HepG2 (cell line): Measurements from ENCODE around the gene EPDR1.
"Not testable (repeated sequence)": the region's sequence is repeated elsewhere in the genome, so short reads cannot be mapped to it uniquely, and the experiment has no call there.

Experiments used
- EP300 ChIP-seq, 3 experiments: sonication (generic) in 1 of 3; formaldehyde crosslinking in 1 of 3; IDR thresholded peaks; 2 replicates each; pipeline versions ENCODE4 v1.5.1 to v1.6.1; 2011 to 2020; ENCODE audit warnings: low read depth in 2 of 3, low read length in 2 of 3, borderline replicate concordance in 1 of 3, improper control_type of control experiment in 1 of 3, mild to moderate bottlenecking in 1 of 3, missing genetic modification reagents in 1 of 3, moderate library complexity in 1 of 3
- GABPA ChIP-seq, 2 experiments: IDR thresholded peaks; 2 replicates each; pipeline ENCODE4 v1.6.1; 2011 to 2016; ENCODE audit warnings: low read depth in 2 of 2, low read length in 1 of 2, missing biosample characterization in 1 of 2, missing genetic modification characterization in 1 of 2
- HOXA7 ChIP-seq: sonication (generic); formaldehyde crosslinking; IDR thresholded peaks from 2 replicates; pipeline ENCODE4 v1.8.1; 2022; ENCODE audit warnings: mild to moderate bottlenecking, missing genetic modification reagents, moderate library complexity
- NFE2 ChIP-seq: sonication (generic); formaldehyde crosslinking; IDR thresholded peaks from 2 replicates; pipeline ENCODE4 v1.4.0; 2020; ENCODE audit warnings: missing genetic modification reagents
- TF ChIP-seq, protein P1 (sequence below): sonication (generic); formaldehyde crosslinking; IDR thresholded peaks from 2 replicates; pipeline ENCODE4 v1.4.0; 2020; ENCODE audit warnings: mild to moderate bottlenecking, missing genetic modification reagents
- TF ChIP-seq, protein P2 (sequence below): IDR thresholded peaks from 2 replicates; pipeline ENCODE4 v1.6.1; 2016; ENCODE audit warnings: missing compliant biosample characterization, missing genetic modification reagents, borderline replicate concordance

DNA sequence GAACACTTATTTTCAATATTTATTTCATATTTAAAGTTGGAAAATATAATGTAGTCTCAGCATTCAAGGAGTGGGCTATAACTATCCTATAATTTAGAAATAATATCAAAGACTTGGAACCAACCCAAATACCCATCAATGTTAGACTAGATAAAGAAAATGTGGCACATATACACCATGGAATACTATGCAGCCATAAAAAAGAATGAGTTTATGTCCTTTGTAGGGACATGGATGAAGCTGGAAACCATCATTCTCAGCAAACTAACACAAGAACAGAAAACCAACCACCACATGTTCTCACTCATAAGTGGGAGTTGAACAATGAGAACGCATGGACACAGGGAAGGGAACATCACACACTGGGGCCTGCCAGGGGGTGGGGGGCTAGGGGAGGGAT is 33.8 kb downstream of the EPDR1 start:
- TF ChIP-seq, protein P1, sequence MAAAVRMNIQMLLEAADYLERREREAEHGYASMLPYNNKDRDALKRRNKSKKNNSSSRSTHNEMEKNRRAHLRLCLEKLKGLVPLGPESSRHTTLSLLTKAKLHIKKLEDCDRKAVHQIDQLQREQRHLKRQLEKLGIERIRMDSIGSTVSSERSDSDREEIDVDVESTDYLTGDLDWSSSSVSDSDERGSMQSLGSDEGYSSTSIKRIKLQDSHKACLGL (CRISPR knock-in tag) = not testable (repeated sequence)
- TF ChIP-seq NFE2 (CRISPR knock-in tag); HOXA7 (CRISPR knock-in tag); EP300 (IDR thresholded peaks at IDR 0.05; ENCODE audit: low read depth in 2 of 2, low read length in 2 of 2); EP300 (CRISPR knock-in tag; IDR thresholded peaks at IDR 0.05; ENCODE audit: borderline replicate concordance); GABPA (IDR thresholded peaks at IDR 0.05; ENCODE audit: low read depth, low read length); GABPA (CRISPR knock-in tag; IDR thresholded peaks at IDR 0.05; ENCODE audit: low read depth): not testable (repeated sequence)
- TF ChIP-seq, protein P2, sequence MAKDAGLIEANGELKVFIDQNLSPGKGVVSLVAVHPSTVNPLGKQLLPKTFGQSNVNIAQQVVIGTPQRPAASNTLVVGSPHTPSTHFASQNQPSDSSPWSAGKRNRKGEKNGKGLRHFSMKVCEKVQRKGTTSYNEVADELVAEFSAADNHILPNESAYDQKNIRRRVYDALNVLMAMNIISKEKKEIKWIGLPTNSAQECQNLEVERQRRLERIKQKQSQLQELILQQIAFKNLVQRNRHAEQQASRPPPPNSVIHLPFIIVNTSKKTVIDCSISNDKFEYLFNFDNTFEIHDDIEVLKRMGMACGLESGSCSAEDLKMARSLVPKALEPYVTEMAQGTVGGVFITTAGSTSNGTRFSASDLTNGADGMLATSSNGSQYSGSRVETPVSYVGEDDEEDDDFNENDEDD (CRISPR knock-in tag) = not testable (repeated sequence)
